Dermis microvascular lymphatic vessel endothelial cell (primary cell): ENCODE measurements around the gene EEF1AKMT2. TPM values are rescaled to one million over a fixed set of nuclear protein-coding genes. Genes with fewer than 3 reads are reported as not detected.
"Not testable (repeated sequence)": the region's sequence is repeated elsewhere in the genome, so short reads cannot be mapped to it uniquely, and the experiment has no call there.

Experiments used
- DNase-seq, 2 donors: peaks; one replicate each; pipeline versions ENCODE4 v3.0.0 to v3.0.0-alpha.2; 2010; ENCODE audit warnings: low read depth in 2 of 2
- total RNA-seq: library from RNA; depleted of rRNA; stranded (reverse); fragments of >200 nt; gene quantifications from 2 replicates; pipeline ENCODE4 v1.2.1, GENCODE V29; 2014

Gene EEF1AKMT2
- total RNA-seq, 1 donor from 2014 or later, result 11.6 TPM

- no peak for DNase-seq
These were observed 36.1 kb downstream of the EEF1AKMT2 start for GRCh38 chr10:124755581-124755980.

- no peak for DNase-seq
These were observed 37.5 kb downstream of the EEF1AKMT2 start for GRCh38 chr10:124754227-124754626.

GRCh38 chr10:124748953-124749645 lies 42.6 kb downstream of the EEF1AKMT2 start:
- no peak for DNase-seq

- DNase-seq, result no peak
These were observed 43.5 kb downstream of the EEF1AKMT2 start for GRCh38 chr10:124748166-124748565.

- DNase-seq, result no peak
These were observed 43.9 kb downstream of the EEF1AKMT2 start for GRCh38 chr10:124747745-124748144.

- DNase-seq, result no peak
These were observed 44.7 kb downstream of the EEF1AKMT2 start for GRCh38 chr10:124746992-124747391.

GRCh38 chr10:124746447-124746846 lies 45.2 kb downstream of the EEF1AKMT2 start:
- not testable (repeated sequence) for DNase-seq

GRCh38 chr10:124745673-124746072 lies 46.0 kb downstream of the EEF1AKMT2 start:
- peak; percentile 69 to 78 for DNase-seq

GRCh38 chr10:124745252-124745651 lies 46.4 kb downstream of the EEF1AKMT2 start:
- DNase-seq, result no peak

GRCh38 chr10:124744102-124745050 lies 47.3 kb downstream of the EEF1AKMT2 start, which contains the start of gene FAM53B:
TSS of gene FAM53B (minus strand) at chr10:124744378. CDS start at chr10:124706713, 37,665 bp downstream.
- DNase-seq, result peak; percentile 65 to 84

- DNase-seq, result peak in 1 of 2 donors; percentile 37
These were observed 48.2 kb downstream of the EEF1AKMT2 start for GRCh38 chr10:124743191-124744101.

GRCh38 chr10:124742413-124743190 lies 49.1 kb downstream of the EEF1AKMT2 start:
- DNase-seq, result peak in 1 of 2 donors; percentile 74

GRCh38 chr10:124741922-124742412 lies 49.7 kb downstream of the EEF1AKMT2 start:
- no peak for DNase-seq

- DNase-seq, result peak; percentile 49 to 80
These were observed 50.3 kb downstream of the EEF1AKMT2 start for GRCh38 chr10:124741281-124741921.

GRCh38 chr10:124740369-124741280 lies 51.1 kb downstream of the EEF1AKMT2 start:
- DNase-seq, result peak in 1 of 2 donors; percentile 70

GRCh38 chr10:124739986-124740368 lies 51.7 kb downstream of the EEF1AKMT2 start:
- no peak for DNase-seq

- no peak for DNase-seq
These were observed 52.4 kb downstream of the EEF1AKMT2 start for GRCh38 chr10:124739119-124739921.

- no peak for DNase-seq
These were observed 53.2 kb downstream of the EEF1AKMT2 start for GRCh38 chr10:124738441-124738840.
